Measurements from ENCODE around the gene BCL6. TPM values are rescaled to one million over a fixed set of nuclear protein-coding genes. Genes with fewer than 3 reads are reported as not detected.
A peak's percentile ranks its signal among the peaks of the same experiment; 100 is the strongest.

The BCL6 gene
- total and polyA plus RNA-seq, 9 of the 15 experiments (the other 6 are each of a cell fraction or from before 2014, with no cell fraction given), result 0.08 to 3.5 (median 1.6) TPM

DNA sequence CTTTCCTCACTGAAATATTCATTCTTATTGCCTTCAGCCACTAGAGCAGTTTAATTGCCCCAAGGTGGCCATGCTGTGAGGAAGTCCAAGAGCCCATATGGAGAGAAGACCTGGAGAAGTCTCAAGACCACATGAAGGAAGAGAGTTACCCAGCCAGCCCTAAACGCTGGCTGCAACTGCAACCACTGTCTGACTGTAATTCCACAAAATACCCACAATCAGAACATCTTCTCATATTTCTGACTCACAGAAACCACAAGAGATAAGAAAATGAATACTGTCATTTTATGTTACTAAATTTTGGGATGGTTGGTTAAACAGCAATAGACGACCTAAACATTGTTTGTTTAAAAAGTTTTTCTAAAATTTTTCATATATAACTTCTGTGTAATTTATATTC, 60.4 kb downstream of the BCL6 start:
- ATAC-seq, result no peak
- CTCF ChIA-PET (ENCODE audit: low intra/inter-chr PET ratio), result no interaction called here
- no peak for DNase-seq (ENCODE audit: extremely low read depth in 1 of 4, low spot score in 3 of 4)

More for the DNA sequence above, 60.4 kb downstream of the BCL6 start:
- Histone ChIP-seq H3K27ac (ENCODE audit: extremely low read depth, low read depth, low read length) (no peak overlapping the region), H3K4me3 (no peak overlapping the region), H3K9ac (ENCODE audit: insufficient read depth in 1 of 2, low read depth in 2 of 2, low read length in 2 of 2) (no peak overlapping the region), H3K4me2 (ENCODE audit: insufficient read depth, low read length) (no peak overlapping the region), H3K27me3 (ENCODE audit: control insufficient read depth in 2 of 2, insufficient read depth in 2 of 2, low read length in 2 of 2) (no peaks in the 10 kb centered on the region), H3K36me3 (ENCODE audit: control insufficient read depth, insufficient read depth, low read length) (no peaks in the 10 kb centered on the region), H3K9me1 (ENCODE audit: control insufficient read depth, insufficient read depth, low read length) (no peaks in the 10 kb centered on the region), H3K4me1 (replicated peaks in 1 of 2; ENCODE audit: control insufficient read depth in 2 of 2, insufficient read depth in 2 of 2, low read length in 2 of 2) (no peaks in the 10 kb centered on the region), H2AFZ (ENCODE audit: low read depth, low read length) (no peak overlapping the region), H3K9me3 (replicated peaks; ENCODE audit: control insufficient read depth, insufficient read depth, low read depth, low read length) (0 out of 2 replicates have a peak, but pooled peaks cover 2% of the 10 kb centered on the region), H3K79me2 (ENCODE audit: control insufficient read depth, insufficient read depth, low read length) (no peaks in the 10 kb centered on the region), H4K20me1 (replicated peaks; ENCODE audit: control insufficient read depth, insufficient read depth, low read length) (no peaks in the 10 kb centered on the region)
- in situ Hi-C loops (cut with MboI) (no loop called here), intact Hi-C loops (cut with micrococcal nuclease) (no loop called here)
- no TSS peak for BruUV-seq (replicated peaks)
- no peak for TF ChIP-seq CBFB (CRISPR knock-in tag; IDR thresholded peaks at IDR 0.05)
- TF ChIP-seq MTA3 (IDR thresholded peaks at IDR 0.05; ENCODE audit: borderline replicate concordance), result no peak
- TF ChIP-seq, protein P1, sequence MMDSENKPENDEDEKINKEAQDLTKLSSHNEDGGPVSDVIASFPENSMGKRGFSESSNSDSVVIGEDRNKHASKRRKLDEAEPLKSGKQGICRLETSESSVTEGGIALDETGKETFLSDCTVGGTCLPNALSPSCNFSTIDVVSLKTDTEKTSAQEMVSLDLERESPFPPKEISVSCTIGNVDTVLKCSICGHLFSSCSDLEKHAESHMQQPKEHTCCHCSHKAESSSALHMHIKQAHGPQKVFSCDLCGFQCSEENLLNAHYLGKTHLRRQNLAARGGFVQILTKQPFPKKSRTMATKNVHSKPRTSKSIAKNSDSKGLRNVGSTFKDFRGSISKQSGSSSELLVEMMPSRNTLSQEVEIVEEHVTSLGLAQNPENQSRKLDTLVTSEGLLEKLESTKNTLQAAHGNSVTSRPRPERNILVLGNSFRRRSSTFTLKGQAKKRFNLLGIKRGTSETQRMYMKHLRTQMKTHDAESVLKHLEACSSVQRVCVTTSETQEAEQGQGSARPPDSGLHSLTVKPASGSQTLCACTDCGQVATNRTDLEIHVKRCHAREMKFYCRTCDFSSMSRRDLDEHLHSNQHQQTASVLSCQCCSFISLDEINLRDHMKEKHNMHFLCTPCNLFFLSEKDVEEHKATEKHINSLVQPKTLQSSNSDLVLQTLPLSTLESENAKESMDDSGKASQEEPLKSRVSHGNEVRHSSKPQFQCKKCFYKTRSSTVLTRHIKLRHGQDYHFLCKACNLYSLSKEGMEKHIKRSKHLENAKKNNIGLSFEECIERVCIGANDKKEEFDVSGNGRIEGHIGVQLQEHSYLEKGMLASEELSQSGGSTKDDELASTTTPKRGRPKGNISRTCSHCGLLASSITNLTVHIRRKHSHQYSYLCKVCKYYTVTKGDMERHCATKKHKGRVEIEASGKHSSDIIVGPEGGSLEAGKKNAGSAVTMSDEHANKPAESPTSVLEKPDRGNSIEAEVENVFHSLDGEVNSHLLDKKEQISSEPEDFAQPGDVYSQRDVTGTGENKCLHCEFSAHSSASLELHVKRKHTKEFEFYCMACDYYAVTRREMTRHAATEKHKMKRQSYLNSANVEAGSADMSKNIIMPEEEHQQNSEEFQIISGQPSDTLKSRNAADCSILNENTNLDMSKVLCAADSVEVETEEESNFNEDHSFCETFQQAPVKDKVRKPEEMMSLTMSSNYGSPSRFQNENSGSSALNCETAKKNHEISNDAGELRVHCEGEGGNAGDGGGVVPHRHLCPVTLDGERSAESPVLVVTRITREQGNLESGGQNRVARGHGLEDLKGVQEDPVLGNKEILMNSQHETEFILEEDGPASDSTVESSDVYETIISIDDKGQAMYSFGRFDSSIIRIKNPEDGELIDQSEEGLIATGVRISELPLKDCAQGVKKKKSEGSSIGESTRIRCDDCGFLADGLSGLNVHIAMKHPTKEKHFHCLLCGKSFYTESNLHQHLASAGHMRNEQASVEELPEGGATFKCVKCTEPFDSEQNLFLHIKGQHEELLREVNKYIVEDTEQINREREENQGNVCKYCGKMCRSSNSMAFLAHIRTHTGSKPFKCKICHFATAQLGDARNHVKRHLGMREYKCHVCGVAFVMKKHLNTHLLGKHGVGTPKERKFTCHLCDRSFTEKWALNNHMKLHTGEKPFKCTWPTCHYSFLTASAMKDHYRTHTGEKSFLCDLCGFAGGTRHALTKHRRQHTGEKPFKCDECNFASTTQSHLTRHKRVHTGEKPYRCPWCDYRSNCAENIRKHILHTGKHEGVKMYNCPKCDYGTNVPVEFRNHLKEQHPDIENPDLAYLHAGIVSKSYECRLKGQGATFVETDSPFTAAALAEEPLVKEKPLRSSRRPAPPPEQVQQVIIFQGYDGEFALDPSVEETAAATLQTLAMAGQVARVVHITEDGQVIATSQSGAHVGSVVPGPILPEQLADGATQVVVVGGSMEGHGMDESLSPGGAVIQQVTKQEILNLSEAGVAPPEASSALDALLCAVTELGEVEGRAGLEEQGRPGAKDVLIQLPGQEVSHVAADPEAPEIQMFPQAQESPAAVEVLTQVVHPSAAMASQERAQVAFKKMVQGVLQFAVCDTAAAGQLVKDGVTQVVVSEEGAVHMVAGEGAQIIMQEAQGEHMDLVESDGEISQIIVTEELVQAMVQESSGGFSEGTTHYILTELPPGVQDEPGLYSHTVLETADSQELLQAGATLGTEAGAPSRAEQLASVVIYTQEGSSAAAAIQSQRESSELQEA (IDR thresholded peaks at IDR 0.05; ENCODE audit: low read depth), result no peak
- no peak for TF ChIP-seq MYBL2 (IDR thresholded peaks at IDR 0.05; ENCODE audit: low read depth)
- TF ChIP-seq MYBL2 (CRISPR knock-in tag; IDR thresholded peaks at IDR 0.05; ENCODE audit: borderline replicate concordance), result no peak
- TF ChIP-seq, protein P2, sequence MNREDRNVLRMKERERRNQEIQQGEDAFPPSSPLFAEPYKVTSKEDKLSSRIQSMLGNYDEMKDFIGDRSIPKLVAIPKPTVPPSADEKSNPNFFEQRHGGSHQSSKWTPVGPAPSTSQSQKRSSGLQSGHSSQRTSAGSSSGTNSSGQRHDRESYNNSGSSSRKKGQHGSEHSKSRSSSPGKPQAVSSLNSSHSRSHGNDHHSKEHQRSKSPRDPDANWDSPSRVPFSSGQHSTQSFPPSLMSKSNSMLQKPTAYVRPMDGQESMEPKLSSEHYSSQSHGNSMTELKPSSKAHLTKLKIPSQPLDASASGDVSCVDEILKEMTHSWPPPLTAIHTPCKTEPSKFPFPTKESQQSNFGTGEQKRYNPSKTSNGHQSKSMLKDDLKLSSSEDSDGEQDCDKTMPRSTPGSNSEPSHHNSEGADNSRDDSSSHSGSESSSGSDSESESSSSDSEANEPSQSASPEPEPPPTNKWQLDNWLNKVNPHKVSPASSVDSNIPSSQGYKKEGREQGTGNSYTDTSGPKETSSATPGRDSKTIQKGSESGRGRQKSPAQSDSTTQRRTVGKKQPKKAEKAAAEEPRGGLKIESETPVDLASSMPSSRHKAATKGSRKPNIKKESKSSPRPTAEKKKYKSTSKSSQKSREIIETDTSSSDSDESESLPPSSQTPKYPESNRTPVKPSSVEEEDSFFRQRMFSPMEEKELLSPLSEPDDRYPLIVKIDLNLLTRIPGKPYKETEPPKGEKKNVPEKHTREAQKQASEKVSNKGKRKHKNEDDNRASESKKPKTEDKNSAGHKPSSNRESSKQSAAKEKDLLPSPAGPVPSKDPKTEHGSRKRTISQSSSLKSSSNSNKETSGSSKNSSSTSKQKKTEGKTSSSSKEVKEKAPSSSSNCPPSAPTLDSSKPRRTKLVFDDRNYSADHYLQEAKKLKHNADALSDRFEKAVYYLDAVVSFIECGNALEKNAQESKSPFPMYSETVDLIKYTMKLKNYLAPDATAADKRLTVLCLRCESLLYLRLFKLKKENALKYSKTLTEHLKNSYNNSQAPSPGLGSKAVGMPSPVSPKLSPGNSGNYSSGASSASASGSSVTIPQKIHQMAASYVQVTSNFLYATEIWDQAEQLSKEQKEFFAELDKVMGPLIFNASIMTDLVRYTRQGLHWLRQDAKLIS (CRISPR knock-in tag; IDR thresholded peaks at IDR 0.05), result no peak
- TF ChIP-seq, protein P3, sequence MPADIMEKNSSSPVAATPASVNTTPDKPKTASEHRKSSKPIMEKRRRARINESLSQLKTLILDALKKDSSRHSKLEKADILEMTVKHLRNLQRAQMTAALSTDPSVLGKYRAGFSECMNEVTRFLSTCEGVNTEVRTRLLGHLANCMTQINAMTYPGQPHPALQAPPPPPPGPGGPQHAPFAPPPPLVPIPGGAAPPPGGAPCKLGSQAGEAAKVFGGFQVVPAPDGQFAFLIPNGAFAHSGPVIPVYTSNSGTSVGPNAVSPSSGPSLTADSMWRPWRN (IDR thresholded peaks at IDR 0.05; ENCODE audit: low read depth), result no peak
- TF ChIP-seq FOSL1 (tag; conservative IDR thresholded peaks at IDR 0.05), result peak; percentile 62
- TF ChIP-seq SRSF9 (IDR thresholded peaks at IDR 0.05; ENCODE audit: borderline replicate concordance, low read depth, low read length), result no peak
- POLR2A ChIA-PET, result no interaction called here
- FAIRE-seq, result no peak
- 0% methylated on average over 2 of the region's 2 CpGs for WGBS (ENCODE audit: insufficient coverage, low coverage, missing lambda C conversion rate)
